H1 (cell line): ENCODE results near the gene SLC35D2. TPM values are rescaled to one million over a fixed set of nuclear protein-coding genes. Genes with fewer than 3 reads are reported as not detected.

Experiments
- ASH2L ChIP-seq: fragments of 200-600, 300-600 bp; sonication (generic); IDR thresholded peaks from one replicate; pipeline ENCODE4 v1.7.1; 2017; ENCODE audit warnings: low read length
- BRCA1 ChIP-seq: IDR thresholded peaks from 2 replicates; pipeline ENCODE4 v1.6.1; 2012; ENCODE audit warnings: low read depth, low read length, improper control_type of control experiment
- CBX5 ChIP-seq: fragments of 300-800, 300-1000 bp; sonication (generic); IDR thresholded peaks from 2 replicates; pipeline ENCODE4 v1.7.1; 2016; ENCODE audit warnings: antibody characterized with exemption, low read length, low read depth
- CHD2 ChIP-seq: IDR thresholded peaks from 2 replicates; pipeline ENCODE4 v1.6.1; 2012; ENCODE audit warnings: low read length, improper control_type of control experiment
- CTBP2 ChIP-seq: IDR thresholded peaks from 2 replicates; pipeline ENCODE4 v1.7.0; 2011; ENCODE audit warnings: borderline replicate concordance, mild to moderate bottlenecking, moderate library complexity, mixed read lengths, low read length; ENCODE audit not compliant: insufficient read depth, insufficient read length
- GABPA ChIP-seq: IDR thresholded peaks from 2 replicates; pipeline ENCODE4 v1.6.1; 2011; ENCODE audit warnings: mild to moderate bottlenecking, low read length, moderate library complexity, borderline replicate concordance; ENCODE audit not compliant: insufficient read depth
- GTF2F1 ChIP-seq: IDR thresholded peaks from 2 replicates; pipeline ENCODE4 v1.6.1; 2012; ENCODE audit warnings: low read depth, low read length, improper control_type of control experiment, borderline replicate concordance
- NANOG ChIP-seq: IDR thresholded peaks from 2 replicates; pipeline ENCODE4 v1.6.1; 2011; ENCODE audit warnings: low read length, low read depth, mild to moderate bottlenecking, inconsistent platforms; ENCODE audit not compliant: insufficient read depth, poor library complexity, severe bottlenecking
- POLR2AphosphoS5 ChIP-seq: IDR thresholded peaks from 2 replicates; pipeline ENCODE4 v1.6.1; 2011; ENCODE audit warnings: low read depth, low read length
- SIRT6 ChIP-seq: IDR thresholded peaks from one replicate; pipeline ENCODE4 v1.7.1; 2012; ENCODE audit warnings: low read length, inconsistent platforms
- SIX5 ChIP-seq: IDR thresholded peaks from 2 replicates; pipeline ENCODE4 v1.6.1; 2011; ENCODE audit warnings: mild to moderate bottlenecking, low read depth, low read length
- SP1 ChIP-seq: IDR thresholded peaks from 2 replicates; pipeline ENCODE4 v1.6.1; 2011; ENCODE audit warnings: low read depth, low read length
- SP2 ChIP-seq: IDR thresholded peaks from 2 replicates; pipeline ENCODE4 v1.6.1; 2012; ENCODE audit warnings: mild to moderate bottlenecking, low read length, inconsistent platforms
- SP4 ChIP-seq: IDR thresholded peaks from 2 replicates; pipeline ENCODE4 v1.6.1; 2012; ENCODE audit warnings: low read length, inconsistent platforms
- SRF ChIP-seq: IDR thresholded peaks from 2 replicates; pipeline ENCODE4 v1.6.1; 2011; ENCODE audit warnings: mild to moderate bottlenecking, low read depth, low read length, moderate library complexity
- TBP ChIP-seq: IDR thresholded peaks from 2 replicates; pipeline ENCODE4 v1.6.1; 2011; ENCODE audit warnings: low read depth, low read length, improper control_type of control experiment
- YY1 ChIP-seq: IDR thresholded peaks from 2 replicates; pipeline ENCODE4 v1.6.1; 2011; ENCODE audit warnings: low read depth, mild to moderate bottlenecking, low read length
- ZNF274 ChIP-seq: IDR thresholded peaks from 2 replicates; pipeline ENCODE4 v1.7.0; 2012; ENCODE audit warnings: low read length, borderline replicate concordance; ENCODE audit errors: extremely low read depth
- polyA plus RNA-seq, 7 experiments: library from polyadenylated mRNA; depleted of rRNA in 3 of 7; stranded (reverse) in 5 of 7; unstranded in 2 of 7; fragments of >200 nt in 5 of 7; fragments of 200-250 nt in 2 of 7; gene quantifications; 1 replicate in 5 of 7; 2 replicates in 1 of 7; 4 replicates in 1 of 7; pipeline versions ENCODE4 v1.2.1 to v1.2.3, GENCODE V29; 2011 to 2013; ENCODE audit warnings: missing spikeins in 2 of 7, mixed read lengths in 2 of 7
- total RNA-seq: library from RNA; stranded (reverse); fragmentation: NEBNext Ultra II Directional; extraction: Animal tissue kit (Norgen Biotek cat#: 25700); gene quantifications from 2 replicates; pipeline ENCODE4 v1.2.1, GENCODE V29; 2021
- TF ChIP-seq, protein P1 (sequence below): IDR thresholded peaks from 2 replicates; pipeline ENCODE4 v1.6.1; 2012; ENCODE audit warnings: low read length, inconsistent platforms
- TF ChIP-seq, protein P2 (sequence below), 3 experiments: IDR thresholded peaks; 1 replicate in 2 of 3; 2 replicates in 1 of 3; pipeline versions ENCODE4 v1.5.1 to v1.6.1; 2011; ENCODE audit warnings: low read length in 3 of 3, mild to moderate bottlenecking in 3 of 3, inconsistent platforms in 2 of 3, low read depth in 1 of 3, moderate library complexity in 1 of 3; ENCODE audit not compliant: insufficient read depth in 1 of 3; ENCODE audit errors: control extremely low read depth in 1 of 3
- TF ChIP-seq, protein P3 (sequence below): IDR thresholded peaks from 2 replicates; pipeline ENCODE4 v1.6.1; 2012; ENCODE audit warnings: inconsistent platforms

SLC35D2 gene
- total and polyA plus RNA-seq, 2 of the 8 experiments (the other 6 are each of a cell fraction or from before 2014, with no cell fraction given), result 9.6 to 11.5 TPM

DNA sequence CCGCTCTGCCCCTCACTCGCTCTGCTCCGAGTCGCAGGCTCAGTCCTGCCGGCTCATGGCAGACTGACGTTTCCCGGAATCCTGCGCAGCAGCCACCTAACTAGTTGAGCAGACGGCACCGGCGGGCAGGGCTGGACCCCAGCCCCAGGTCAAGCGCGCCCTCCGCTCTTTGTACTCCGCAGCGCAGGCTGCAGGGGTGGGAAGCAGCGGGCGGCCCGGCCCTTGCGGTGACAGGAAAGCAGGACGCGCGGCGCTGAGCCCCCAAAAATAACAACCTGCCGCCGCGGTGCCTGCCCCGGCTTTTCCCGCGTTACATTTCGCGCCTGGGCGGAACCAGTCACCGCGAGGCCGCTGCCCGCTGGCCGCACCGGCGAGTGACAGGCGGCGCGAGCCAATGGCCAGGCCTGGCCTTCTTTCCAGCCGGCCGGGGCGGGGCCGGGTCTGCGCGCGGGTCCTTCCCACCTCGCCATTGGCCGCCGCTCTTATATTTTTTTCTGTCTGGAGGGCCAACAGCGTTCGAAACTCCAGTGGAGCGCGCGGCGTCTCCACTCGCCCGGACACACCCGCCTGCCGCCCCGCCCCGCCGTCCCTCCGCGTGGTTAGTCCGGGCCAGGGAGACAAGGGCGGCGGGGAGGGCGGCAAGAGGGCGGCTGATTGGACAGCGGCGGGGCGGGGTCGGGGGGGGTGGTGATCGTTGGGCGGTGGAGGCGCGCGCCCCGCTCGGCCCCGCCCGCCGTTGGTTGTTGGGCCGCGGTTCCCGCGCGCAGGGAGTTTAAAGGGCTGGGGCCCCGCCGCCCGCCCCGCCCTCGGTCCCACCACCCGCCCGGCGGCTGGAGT is 34.8 kb upstream of the SLC35D2 start, which contains the start of gene ZNF367 (continued):
- TF ChIP-seq, protein P1, sequence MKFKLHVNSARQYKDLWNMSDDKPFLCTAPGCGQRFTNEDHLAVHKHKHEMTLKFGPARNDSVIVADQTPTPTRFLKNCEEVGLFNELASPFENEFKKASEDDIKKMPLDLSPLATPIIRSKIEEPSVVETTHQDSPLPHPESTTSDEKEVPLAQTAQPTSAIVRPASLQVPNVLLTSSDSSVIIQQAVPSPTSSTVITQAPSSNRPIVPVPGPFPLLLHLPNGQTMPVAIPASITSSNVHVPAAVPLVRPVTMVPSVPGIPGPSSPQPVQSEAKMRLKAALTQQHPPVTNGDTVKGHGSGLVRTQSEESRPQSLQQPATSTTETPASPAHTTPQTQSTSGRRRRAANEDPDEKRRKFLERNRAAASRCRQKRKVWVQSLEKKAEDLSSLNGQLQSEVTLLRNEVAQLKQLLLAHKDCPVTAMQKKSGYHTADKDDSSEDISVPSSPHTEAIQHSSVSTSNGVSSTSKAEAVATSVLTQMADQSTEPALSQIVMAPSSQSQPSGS, result no peak
- TF ChIP-seq YY1 (no peak), TBP (peak; percentile 61), ZNF274 (no peak), SIX5 (no peak), SP2 (peak; percentile 28; the same call in 1 of the 2 replicates), CBX5 (no peak), SP1 (peak; percentile 76; the same call in 1 of the 2 replicates), BRCA1 (no peak), NANOG (no peak), CTBP2 (no peak), SP4 (peak; percentile 4; the same call in 1 of the 2 replicates), SIRT6 (no peak), CHD2 (peak; percentile 75), SRF (no peak), GTF2F1 (no peak), POLR2AphosphoS5 (no peak), ASH2L (no peak), GABPA (no peak)
- TF ChIP-seq, protein P2, sequence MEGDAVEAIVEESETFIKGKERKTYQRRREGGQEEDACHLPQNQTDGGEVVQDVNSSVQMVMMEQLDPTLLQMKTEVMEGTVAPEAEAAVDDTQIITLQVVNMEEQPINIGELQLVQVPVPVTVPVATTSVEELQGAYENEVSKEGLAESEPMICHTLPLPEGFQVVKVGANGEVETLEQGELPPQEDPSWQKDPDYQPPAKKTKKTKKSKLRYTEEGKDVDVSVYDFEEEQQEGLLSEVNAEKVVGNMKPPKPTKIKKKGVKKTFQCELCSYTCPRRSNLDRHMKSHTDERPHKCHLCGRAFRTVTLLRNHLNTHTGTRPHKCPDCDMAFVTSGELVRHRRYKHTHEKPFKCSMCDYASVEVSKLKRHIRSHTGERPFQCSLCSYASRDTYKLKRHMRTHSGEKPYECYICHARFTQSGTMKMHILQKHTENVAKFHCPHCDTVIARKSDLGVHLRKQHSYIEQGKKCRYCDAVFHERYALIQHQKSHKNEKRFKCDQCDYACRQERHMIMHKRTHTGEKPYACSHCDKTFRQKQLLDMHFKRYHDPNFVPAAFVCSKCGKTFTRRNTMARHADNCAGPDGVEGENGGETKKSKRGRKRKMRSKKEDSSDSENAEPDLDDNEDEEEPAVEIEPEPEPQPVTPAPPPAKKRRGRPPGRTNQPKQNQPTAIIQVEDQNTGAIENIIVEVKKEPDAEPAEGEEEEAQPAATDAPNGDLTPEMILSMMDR (IDR thresholded peaks at IDR 0.05; ENCODE audit: control extremely low read depth in 1 of 3, insufficient read depth in 1 of 3, low read depth in 1 of 3, low read length in 3 of 3), result no peak
- TF ChIP-seq, protein P3, sequence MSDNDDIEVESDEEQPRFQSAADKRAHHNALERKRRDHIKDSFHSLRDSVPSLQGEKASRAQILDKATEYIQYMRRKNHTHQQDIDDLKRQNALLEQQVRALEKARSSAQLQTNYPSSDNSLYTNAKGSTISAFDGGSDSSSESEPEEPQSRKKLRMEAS, result peak; percentile 68; the same call in 1 of the 2 replicates
